ENCODE measurements around the gene CCDC91.
"Not testable (repeated sequence)": the region's sequence is repeated elsewhere in the genome, so short reads cannot be mapped to it uniquely, and the experiment has no call there.

Gene CCDC91

DNA sequence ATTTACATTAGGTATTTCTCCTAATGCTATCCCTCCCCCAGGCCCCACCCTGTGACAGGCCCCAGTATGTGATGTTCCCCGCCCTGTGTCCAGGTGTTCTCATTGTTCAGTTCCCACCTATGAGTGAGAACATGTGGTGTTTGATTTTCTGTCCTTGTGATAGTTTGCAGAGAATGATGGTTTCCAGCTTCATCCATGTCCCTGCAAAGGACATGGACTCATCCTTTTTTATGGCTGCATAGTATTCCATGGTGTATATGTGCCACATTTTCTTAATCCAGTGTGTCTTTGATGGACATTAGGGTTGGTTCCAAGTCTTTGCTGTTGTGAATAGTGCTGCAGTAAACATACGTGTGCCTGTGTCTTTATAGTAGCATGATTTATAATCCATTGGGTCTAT lies 139.5 kb downstream of the CCDC91 start:
- not testable (repeated sequence) for H3K27me3 Mint-ChIP-seq, H3K4me1 Mint-ChIP-seq, ATAC-seq, H3K27ac Mint-ChIP-seq, H3K4me3 Mint-ChIP-seq, H3K9me3 Mint-ChIP-seq
- peaks cover 42% of the 10 kb centered on the region for H3K36me3 Mint-ChIP-seq

DNA sequence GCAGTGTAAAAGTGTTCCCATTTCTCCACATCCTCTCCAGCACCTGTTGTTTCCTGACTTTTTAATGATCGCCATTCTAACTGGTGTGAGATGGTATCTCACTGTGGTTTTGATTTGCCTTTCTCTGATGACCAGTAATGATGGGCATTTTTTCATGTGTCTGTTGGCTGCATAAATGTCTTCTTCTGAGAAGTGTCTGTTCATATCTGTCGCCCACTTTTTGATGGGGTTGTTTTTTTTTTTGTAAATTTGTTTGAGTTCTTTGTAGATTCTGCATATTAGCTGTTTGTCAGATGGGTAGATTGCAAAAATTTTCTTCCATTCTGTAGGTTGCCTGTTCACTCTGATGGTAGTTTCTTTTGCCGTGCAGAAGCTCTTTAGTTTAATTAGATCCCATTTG lies 140.0 kb downstream of the CCDC91 start:
- not testable (repeated sequence) for H3K27me3 Mint-ChIP-seq, ATAC-seq, H3K9me3 Mint-ChIP-seq, H3K4me3 Mint-ChIP-seq, H3K27ac Mint-ChIP-seq, H3K4me1 Mint-ChIP-seq
- H3K36me3 Mint-ChIP-seq = peaks cover 41% of the 10 kb centered on the region

DNA sequence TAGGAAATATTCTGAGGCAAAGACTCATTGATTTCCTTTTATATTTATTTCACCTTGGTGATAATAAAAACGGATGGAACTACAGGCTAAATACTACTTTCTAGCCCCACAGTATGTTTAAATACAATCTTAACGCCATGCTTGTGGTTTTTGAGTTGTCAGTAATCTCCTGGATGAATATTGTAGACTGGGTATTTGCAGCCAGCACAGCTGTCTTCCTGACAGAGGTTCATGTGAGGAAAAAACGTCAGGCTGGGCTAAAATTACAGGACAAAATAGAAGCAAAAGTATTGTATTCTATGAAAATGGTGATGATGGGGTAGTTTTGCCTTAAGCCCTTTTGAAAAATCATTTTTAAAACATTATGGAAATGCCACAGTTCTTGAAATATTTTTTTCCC lies 140.9 kb downstream of the CCDC91 start:
- no peak overlapping the region for H3K27ac Mint-ChIP-seq

DNA sequence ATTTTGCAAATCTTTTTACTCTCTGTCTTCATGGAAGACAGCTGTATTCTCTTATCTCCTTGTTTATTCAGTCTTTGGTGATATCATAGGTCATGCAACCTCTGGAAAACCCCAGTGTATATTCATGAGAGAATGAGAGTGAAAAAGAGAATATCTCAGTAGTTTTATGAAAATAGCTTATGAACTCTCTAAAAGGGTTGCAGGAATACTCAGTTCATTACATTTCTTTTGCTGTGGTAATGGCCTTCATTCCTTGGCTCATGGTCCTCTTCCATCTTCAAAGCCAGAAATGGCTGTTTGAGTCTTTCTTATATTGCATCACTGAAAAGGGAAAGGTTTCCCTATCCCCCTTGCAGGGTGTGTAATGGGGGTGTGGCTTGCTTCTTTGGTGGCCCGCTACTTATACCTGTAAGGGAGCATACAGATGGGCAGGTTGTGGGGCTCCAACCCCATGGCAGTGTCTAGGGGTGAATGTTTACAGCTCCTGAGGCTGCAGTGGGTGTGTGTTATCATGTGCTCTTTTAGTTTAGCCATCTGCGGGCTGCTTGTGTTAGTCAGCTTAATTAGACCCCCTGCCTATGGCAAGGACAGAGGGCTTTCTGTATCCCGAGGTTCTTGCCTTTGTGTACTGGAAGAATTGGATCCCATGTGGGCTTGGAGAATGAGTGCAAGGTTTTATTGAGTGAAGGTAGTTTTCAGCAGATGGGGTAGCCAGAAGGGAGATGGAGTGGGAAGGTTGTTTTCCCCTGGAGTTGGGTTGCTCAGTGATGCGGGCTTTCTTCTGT lies 150.2 kb downstream of the CCDC91 start:
- Mint-ChIP-seq H3K4me1 (no peaks in the 10 kb centered on the region), H3K4me3 (no peak overlapping the region), H3K27me3 (no peaks in the 10 kb centered on the region), H3K36me3 (peaks cover 42% of the 10 kb centered on the region), H3K9me3 (no peaks in the 10 kb centered on the region), H3K27ac (no peak overlapping the region)
- ATAC-seq = no peak

More for the DNA sequence above, 140.9 kb downstream of the CCDC91 start:
- Mint-ChIP-seq H3K4me1 (no peaks in the 10 kb centered on the region), H3K9me3 (peaks cover 3% of the 10 kb centered on the region), H3K36me3 (peaks cover 36% of the 10 kb centered on the region), H3K4me3 (no peak overlapping the region), H3K27me3 (no peaks in the 10 kb centered on the region)
- ATAC-seq = no peak

DNA sequence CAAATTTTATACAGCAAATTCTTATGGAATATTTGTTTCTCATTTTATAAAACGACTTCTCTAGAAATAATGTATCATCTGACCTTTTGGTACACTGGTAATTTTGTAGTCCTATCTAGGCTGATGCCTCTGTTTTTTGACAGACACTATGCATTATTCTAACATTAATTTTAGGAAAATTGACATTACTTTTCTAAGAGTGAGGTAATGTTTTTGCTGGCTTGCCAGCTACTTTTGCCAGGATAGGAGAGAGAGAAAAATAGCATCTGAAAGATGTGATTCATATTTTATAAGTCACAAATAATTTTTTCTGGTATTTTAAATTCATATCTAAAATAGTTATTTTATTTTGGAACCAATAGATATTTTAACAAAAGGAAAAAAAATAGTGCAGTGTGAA lies 153.5 kb downstream of the CCDC91 start:
- Mint-ChIP-seq H3K4me3 (no peak overlapping the region), H3K27ac (no peak overlapping the region), H3K27me3 (no peaks in the 10 kb centered on the region), H3K9me3 (no peaks in the 10 kb centered on the region), H3K36me3 (peaks cover 47% of the 10 kb centered on the region), H3K4me1 (peaks cover 6% of the 10 kb centered on the region)
- no peak for ATAC-seq

DNA sequence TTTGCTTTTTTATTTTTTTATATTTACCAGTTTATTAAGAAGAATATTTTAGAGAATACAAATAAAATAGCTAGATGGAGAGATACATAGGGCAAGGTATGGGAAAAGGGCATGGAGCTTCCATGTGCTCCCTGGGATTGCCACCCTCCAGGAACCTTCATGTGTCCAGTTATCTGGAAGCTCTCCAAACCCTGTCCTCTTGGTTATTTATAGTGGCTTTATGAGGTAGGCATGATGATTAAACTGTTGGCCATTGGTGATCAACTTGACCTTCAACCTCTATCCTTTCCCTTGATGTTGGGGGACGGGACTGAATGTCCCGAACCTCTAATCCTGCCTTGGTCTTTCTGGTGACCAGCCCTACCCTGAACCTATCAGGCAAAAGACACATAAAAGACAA lies 156.3 kb downstream of the CCDC91 start:
- Mint-ChIP-seq H3K27ac (no peak overlapping the region), H3K9me3 (no peaks in the 10 kb centered on the region), H3K27me3 (no peaks in the 10 kb centered on the region), H3K4me1 (peaks cover 7% of the 10 kb centered on the region), H3K36me3 (peaks cover 53% of the 10 kb centered on the region), H3K4me3 (no peak overlapping the region)
- ATAC-seq = no peak

DNA sequence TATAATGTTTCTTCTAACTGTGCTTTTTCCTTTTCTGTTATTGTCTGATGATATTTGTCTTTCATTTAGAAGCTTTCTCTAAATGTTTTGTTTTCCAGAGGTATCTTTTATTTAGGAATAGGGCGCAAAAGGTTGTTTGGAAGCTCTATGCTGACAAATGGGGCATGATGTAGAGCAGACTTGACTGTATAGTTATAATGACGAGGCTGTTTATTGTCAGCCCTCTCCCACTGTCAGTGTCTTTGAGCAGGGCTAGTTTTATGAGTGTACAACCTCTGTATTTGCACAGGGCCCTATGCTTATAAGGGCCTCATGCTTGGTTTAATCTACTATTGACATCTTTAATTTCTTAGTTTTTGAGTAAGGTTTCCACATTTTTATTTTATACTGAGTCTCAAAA lies 158.9 kb downstream of the CCDC91 start:
- peaks cover 7% of the 10 kb centered on the region for H3K4me1 Mint-ChIP-seq
- H3K36me3 Mint-ChIP-seq = peaks cover 63% of the 10 kb centered on the region
- ATAC-seq = no peak
- no peak overlapping the region for H3K4me3 Mint-ChIP-seq
- no peak overlapping the region for H3K27ac Mint-ChIP-seq
- H3K27me3 Mint-ChIP-seq = no peaks in the 10 kb centered on the region
- no peaks in the 10 kb centered on the region for H3K9me3 Mint-ChIP-seq

DNA sequence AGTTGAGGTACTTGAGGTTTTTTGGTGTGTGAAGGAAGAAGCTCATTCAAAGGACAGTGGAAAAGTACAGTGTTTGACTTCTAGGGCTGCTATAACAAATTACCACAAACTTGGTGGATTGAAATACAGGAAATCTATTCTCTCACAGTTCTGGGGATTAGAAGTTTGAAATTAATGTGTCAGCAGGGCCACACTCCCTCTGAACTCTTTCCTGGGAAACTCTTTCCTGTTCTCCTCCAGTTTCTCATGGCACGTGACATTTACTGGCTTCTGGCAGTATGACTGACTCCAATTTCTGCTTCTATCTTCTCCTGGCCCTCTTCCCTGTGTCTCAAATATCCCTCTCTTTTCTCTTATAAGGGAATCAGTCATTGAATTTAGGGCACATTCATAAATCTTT lies 160.2 kb downstream of the CCDC91 start:
- Mint-ChIP-seq H3K9me3 (no peaks in the 10 kb centered on the region), H3K27ac (no peak overlapping the region), H3K27me3 (no peaks in the 10 kb centered on the region), H3K36me3 (peaks cover 72% of the 10 kb centered on the region), H3K4me1 (peaks cover 14% of the 10 kb centered on the region), H3K4me3 (no peak overlapping the region)
- ATAC-seq = no peak

DNA sequence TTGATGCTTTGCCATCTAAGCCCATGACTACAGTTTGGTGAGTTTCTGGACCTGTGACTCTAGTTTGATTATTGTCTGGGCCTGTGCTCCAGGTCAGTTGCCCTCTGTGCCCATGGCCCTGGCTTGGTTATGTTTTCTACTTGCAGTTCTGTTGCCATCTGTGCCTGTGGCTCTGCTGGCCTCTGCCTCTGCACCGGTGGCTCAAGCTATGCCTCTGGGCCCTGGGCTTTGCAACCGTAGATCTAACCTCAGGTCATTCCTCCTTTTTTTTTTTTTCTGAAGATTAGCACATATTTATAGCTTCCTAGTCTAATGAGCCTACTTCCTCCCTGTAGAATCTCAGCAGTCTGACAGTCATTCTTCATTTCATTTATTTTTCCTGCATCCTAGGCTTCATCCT lies 161.2 kb downstream of the CCDC91 start:
- Mint-ChIP-seq H3K4me3 (no peak overlapping the region), H3K27ac (no peak overlapping the region), H3K9me3 (no peaks in the 10 kb centered on the region), H3K4me1 (peaks cover 23% of the 10 kb centered on the region), H3K27me3 (no peaks in the 10 kb centered on the region), H3K36me3 (peaks cover 79% of the 10 kb centered on the region)
- ATAC-seq = no peak

DNA sequence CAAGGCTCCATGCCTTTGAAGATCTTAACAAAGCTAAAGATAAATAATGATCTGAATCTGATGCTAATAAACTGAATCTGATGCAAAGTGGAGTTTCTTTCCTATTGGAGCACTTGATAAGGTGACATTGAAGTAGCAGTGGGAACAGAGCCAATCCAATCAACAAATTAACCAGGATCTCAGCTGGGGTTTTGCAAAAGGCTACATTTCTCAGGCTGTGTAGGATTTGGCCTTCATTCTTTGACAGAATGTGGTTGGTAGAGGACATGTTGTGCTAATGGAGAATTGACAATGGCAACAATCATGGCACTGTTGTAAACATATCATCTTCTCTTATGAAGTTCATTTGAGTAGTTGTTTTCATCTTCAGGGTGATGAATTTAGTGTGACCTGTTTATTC lies 164.9 kb downstream of the CCDC91 start:
- H3K9me3 Mint-ChIP-seq = no peaks in the 10 kb centered on the region
- no peak overlapping the region for H3K27ac Mint-ChIP-seq
- no peak for ATAC-seq
- H3K4me1 Mint-ChIP-seq = peaks cover 21% of the 10 kb centered on the region
- H3K27me3 Mint-ChIP-seq = no peaks in the 10 kb centered on the region
- H3K4me3 Mint-ChIP-seq = no peak overlapping the region
- H3K36me3 Mint-ChIP-seq = peaks cover 65% of the 10 kb centered on the region

DNA sequence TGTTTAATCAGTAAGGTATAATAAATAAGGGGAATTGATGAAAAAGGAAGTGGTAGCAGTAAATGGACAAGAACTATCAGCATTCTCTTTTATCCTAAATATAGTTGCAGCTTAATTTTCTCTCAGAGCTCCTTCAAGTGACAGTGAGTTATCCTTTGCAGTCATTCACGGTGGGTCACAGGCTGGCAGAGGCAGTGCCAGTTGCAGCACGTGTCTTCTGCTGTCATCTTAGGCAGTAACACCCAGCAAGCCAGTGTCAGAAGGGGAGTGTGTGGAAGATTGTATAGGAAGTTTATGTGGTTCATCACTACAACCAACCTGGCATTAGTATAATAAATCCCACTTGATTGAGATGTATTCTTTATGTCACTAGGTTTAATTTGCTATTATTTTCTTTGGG lies 170.0 kb downstream of the CCDC91 start:
- Mint-ChIP-seq H3K27me3 (no peaks in the 10 kb centered on the region), H3K27ac (no peak overlapping the region)
- no peak for ATAC-seq

DNA sequence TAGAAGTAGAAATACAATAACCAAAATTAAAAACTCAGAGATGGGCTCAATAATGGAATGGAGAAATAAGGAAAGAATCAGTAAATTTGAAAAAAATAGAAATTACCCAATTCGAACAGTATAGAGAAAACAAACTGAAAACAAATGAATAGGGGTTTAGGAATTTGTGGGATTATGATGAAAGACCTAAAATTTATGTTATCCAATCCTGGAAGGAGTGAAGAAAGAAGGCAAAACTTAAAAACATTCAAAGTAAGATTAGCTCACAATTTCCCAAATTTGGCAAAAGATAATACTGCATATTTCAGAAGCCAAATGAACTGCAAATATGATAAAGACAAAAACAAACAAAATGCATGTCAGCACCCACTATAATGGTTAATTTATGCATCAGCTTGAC lies 177.1 kb downstream of the CCDC91 start:
- ATAC-seq = no peak
- Mint-ChIP-seq H3K27me3 (no peaks in the 10 kb centered on the region), H3K4me1 (no peaks in the 10 kb centered on the region), H3K4me3 (no peak overlapping the region), H3K36me3 (peaks cover 73% of the 10 kb centered on the region), H3K9me3 (peaks cover 33% of the 10 kb centered on the region), H3K27ac (no peak overlapping the region)

More for the DNA sequence above, 170.0 kb downstream of the CCDC91 start:
- Mint-ChIP-seq H3K36me3 (peaks cover 36% of the 10 kb centered on the region), H3K4me3 (no peak overlapping the region), H3K9me3 (no peaks in the 10 kb centered on the region), H3K4me1 (peaks cover 16% of the 10 kb centered on the region)

DNA sequence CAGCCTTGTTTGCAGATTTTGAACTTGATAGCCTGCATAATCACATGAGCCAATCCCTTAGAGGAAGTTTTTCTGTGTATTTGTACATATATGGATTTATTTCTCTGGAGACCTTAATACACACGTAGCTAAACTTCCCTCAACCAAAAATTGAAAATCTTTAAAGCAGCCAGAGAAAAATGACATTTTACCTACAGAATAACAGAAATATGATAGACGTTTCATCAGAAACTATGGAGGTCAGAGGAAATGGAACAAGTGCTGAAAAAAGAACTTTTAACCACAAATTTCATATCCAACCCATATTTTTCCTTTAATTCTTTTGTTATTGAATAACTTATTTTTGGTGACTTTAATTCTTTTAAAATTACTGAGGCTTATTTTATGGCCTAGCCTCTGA lies 177.7 kb downstream of the CCDC91 start:
- no peak overlapping the region for H3K27ac Mint-ChIP-seq
- peaks cover 78% of the 10 kb centered on the region for H3K36me3 Mint-ChIP-seq
- no peak overlapping the region for H3K4me3 Mint-ChIP-seq
- no peaks in the 10 kb centered on the region for H3K4me1 Mint-ChIP-seq
- no peaks in the 10 kb centered on the region for H3K27me3 Mint-ChIP-seq
- ATAC-seq = no peak
- H3K9me3 Mint-ChIP-seq = peaks cover 33% of the 10 kb centered on the region

DNA sequence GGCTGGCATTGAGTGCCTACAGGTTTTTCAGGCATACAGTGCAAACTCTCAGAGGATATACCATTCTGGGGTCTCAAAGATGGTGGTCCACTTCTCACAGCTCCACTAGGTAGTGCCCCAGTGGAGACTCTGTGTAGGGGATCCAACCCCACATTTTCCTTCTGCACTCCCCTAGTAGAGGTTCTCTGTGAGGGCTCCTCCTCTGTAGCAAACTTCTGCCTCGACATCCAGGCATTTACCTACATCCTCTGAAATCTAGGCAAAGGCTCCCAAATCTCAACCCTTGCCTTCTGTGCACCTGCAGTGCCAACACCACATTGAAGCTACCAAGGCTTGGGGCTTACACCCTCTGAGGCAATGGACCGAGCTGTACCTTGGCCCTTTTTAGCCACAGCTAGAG lies 179.2 kb downstream of the CCDC91 start:
- no peak for ATAC-seq
- no peak overlapping the region for H3K27ac Mint-ChIP-seq
- H3K36me3 Mint-ChIP-seq = peaks cover 91% of the 10 kb centered on the region
- H3K4me3 Mint-ChIP-seq = no peak overlapping the region
- peaks cover 33% of the 10 kb centered on the region for H3K9me3 Mint-ChIP-seq
- H3K4me1 Mint-ChIP-seq = no peaks in the 10 kb centered on the region
- H3K27me3 Mint-ChIP-seq = no peaks in the 10 kb centered on the region

DNA sequence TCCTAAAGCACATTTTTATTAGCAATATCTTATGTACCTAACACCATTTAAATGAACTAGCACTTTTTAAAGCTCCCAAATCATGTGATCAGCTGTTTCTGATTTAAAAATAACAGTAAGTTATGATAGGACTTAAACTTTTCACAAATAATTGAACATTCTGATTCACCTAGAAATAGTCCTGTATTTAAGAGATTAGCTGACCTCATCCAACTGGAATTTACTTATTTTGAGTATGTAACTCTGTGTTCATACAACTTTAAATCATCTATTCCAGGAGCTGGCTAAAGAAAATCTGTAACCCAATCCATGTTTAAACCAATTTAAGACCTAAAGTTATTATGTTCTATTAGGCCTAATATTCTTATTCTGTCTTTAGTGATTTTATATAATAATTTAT lies 184.3 kb downstream of the CCDC91 start:
- no peaks in the 10 kb centered on the region for H3K4me1 Mint-ChIP-seq
- ATAC-seq = no peak
- H3K27me3 Mint-ChIP-seq = no peaks in the 10 kb centered on the region
- H3K9me3 Mint-ChIP-seq = peaks cover 12% of the 10 kb centered on the region
- H3K4me3 Mint-ChIP-seq = no peak overlapping the region
- H3K36me3 Mint-ChIP-seq = peaks cover 60% of the 10 kb centered on the region
- no peak overlapping the region for H3K27ac Mint-ChIP-seq

DNA sequence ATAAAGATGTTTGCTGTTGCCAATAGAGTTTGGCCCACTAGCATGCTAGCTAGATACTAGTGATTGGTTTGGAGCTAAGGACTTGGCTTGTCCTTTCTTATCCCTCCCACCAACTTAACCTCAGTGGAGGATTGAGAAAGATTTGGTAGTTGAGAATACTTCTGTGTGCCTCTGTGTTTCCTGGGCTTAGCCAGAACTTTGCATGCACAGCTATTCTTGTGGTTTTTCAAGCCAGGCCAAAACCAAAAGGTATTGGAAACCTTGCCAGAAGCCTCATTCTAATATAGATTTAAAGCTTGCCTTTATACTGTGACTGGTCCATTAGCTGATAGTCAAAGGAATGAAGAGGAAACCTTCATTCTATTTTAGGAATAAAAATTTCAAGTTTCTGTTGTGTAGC lies 188.5 kb downstream of the CCDC91 start:
- Mint-ChIP-seq H3K4me1 (no peaks in the 10 kb centered on the region), H3K4me3 (no peak overlapping the region), H3K27me3 (no peaks in the 10 kb centered on the region), H3K27ac (no peak overlapping the region), H3K9me3 (no peaks in the 10 kb centered on the region), H3K36me3 (peaks cover 22% of the 10 kb centered on the region)
- ATAC-seq = no peak

Measured in stimulated activated memory B cell treated with anti-CD40 and anti-IgM and Interleukin-4, amounts not matched to agents 10 μg/mL and 1 μg/mL and 100 μg/mL, for 72 hours (primary cell).